GM10266 (cell line): ENCODE measurements around the gene CALY.
"Not testable (repeated sequence)": the region's sequence is repeated elsewhere in the genome, so short reads cannot be mapped to it uniquely, and the experiment has no call there.

Source experiments
- DNase-seq: peaks from one replicate; pipeline ENCODE4 v3.0.0; 2012; ENCODE audit errors: extremely low spot score
- TF ChIP-seq, protein P1 (sequence below): IDR thresholded peaks from 2 replicates; pipeline ENCODE4 v1.5.1; 2012; ENCODE audit warnings: mild to moderate bottlenecking, low read depth; ENCODE audit not compliant: control insufficient read depth, insufficient read depth; ENCODE audit errors: missing control alignments

Gene CALY

DNA sequence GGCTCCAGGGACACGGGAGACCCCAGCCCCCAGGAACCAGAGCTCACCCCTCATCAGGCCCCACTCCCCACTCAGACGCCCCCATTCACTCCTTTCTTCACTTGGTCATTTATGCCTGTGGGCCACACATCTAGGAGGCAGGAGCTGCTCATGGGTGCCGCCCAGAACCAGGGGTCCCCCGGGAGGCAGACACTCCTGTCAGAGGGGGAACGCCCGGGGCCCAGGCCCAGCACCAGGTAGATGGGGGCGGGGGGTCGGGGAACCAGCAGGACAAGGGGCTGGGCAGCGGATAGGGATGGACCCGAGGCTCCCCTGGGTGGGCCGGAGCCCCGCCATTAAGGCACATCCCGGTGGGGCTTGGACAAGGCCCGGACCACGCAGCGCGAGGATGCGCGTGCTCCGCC is 11.8 kb downstream of the CALY start:
- TF ChIP-seq, protein P1, sequence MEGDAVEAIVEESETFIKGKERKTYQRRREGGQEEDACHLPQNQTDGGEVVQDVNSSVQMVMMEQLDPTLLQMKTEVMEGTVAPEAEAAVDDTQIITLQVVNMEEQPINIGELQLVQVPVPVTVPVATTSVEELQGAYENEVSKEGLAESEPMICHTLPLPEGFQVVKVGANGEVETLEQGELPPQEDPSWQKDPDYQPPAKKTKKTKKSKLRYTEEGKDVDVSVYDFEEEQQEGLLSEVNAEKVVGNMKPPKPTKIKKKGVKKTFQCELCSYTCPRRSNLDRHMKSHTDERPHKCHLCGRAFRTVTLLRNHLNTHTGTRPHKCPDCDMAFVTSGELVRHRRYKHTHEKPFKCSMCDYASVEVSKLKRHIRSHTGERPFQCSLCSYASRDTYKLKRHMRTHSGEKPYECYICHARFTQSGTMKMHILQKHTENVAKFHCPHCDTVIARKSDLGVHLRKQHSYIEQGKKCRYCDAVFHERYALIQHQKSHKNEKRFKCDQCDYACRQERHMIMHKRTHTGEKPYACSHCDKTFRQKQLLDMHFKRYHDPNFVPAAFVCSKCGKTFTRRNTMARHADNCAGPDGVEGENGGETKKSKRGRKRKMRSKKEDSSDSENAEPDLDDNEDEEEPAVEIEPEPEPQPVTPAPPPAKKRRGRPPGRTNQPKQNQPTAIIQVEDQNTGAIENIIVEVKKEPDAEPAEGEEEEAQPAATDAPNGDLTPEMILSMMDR = no peak
- no peak for DNase-seq

DNA sequence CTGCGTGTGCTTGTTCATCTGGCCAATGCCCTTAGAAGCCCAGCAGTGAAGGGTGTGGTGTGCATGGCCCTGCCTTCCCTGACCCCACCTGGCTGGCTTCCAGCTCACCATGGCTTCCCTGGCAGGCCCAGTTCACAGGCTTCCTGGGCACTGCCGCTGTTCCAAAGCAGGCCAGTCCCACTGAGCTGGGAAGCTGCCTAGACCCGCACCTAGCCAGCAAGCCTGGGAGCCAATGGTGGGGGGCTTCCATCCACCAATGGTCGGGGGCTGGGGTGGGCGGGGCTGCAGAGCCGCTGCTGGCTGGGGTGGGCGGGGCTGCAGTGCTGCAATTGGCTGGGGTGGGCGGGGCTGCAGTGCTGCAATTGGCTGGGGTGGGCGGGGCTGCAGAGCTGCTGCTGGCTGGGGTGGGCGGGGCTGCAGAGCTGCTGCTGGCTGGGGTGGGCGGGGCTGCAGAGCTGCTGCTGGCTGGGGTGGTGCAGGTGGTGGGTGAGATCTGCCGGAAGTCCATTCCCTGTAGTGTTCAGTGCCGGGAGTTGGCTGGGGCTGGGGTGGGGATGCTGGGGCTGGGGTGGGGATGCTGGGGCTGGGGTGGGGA is 12.4 kb downstream of the CALY start:
- peak; percentile 68 for DNase-seq
- TF ChIP-seq, protein P1 = no peak

DNA sequence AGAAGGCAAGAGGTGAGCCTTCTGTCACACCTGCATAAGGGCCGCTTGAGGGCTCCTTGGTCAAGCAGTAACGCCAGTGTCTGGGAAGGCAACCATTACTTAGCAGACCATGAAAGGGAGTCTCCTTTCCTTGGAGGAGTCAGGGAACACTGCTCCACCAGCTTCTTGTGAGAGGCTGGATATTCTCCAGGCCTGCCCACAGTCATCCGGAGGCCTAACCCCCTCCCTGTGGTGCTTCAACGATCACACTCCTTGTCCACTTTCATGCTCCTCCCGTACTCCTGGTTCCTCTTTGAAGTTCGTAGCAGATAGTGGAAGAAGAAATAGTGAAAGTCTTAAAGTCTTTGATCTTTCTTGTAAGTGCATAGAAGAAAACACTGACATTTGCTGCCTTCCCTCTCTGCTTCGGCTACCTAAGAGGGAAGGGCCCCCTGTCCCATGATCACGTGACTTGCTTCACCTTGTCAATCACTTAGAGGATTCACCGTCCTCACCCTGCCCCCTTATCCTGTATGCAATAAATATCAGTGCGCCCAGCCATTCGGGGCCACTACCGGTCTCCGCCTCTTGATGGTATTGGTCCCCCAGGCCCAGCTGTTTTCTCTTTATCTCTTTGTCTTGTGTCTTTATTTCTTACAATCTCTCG is 14.5 kb downstream of the CALY start:
- DNase-seq = not testable (repeated sequence)

DNA sequence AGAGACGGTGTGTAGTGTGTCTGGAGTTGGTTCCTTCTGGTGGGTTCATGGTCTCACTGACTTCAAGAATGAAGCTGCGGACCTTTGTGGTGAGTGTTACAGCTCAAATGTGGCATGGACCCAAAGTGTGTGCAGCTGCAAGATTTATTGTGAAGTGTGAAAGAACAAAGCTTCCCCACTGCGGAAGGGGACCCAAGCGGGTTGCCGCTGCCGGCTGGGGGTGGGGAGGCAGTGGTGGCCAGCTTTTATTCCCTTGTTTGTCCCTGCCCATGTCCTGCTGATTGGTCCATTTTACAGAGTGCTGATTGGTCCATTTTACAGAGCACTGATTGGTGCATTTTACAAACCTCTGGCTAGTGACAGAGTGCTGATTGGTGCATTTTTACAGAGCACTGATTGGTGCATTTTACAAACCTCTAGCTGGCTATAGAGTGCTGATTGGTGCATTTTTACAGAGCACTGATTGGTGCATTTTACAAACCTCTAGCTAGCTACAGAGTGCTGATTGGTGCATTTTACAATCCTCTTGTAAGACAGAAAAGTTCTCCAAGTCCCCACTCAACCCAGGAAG is 15.8 kb downstream of the CALY start:
- DNase-seq = not testable (repeated sequence)

DNA sequence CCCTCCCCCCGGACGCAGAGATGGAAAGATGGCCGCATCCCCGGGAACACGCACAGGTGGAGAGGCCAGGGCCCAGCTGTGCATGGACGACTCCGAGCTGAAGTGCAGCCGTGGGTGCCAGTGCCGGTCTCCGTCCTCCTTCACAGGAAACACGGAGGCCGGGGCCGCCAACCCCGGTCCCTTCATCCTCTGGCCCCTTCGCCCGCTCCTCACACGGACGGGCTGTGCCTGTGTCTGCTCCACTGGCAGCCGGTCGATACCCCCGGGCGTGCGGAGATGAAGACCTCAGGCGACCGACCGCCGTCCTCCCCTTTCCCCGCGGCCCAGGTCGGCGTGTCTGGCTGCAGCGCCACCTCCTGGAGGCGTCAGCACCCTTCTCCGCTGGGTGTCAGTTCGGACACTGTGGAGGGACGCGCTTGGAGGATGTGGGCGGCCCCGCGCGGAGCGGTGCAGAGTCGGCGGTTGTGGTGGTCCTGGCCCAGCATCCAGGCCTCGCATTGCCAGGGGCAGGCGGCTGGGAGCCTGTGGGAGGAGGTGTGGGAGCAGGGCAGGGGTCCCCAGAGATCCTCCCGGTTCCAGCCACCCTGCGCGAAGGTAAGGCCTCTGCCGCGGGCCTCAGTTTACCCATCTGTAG is 18.1 kb downstream of the CALY start:
- TF ChIP-seq, protein P1 = peak; percentile 73
- peak; percentile 77 for DNase-seq

DNA sequence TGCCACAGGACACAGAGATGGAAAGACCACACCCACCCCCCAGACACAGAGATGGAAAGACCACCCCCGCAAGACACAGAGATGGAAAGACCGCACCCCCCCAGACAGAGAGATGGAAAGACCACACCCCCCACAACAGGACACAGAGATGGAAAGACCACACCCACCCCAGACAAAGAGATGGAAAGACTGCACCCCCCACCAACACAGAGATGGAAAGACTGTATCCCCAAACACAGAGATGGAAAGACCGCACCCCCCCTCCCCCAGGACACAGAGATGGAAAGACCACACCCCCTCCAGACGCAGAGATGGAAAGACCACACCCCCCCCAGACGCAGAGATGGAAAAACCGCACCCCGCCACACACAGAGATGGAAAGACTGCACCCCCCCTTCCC is 20.0 kb downstream of the CALY start:
- TF ChIP-seq, protein P1 = no peak
- DNase-seq = no peak

DNA sequence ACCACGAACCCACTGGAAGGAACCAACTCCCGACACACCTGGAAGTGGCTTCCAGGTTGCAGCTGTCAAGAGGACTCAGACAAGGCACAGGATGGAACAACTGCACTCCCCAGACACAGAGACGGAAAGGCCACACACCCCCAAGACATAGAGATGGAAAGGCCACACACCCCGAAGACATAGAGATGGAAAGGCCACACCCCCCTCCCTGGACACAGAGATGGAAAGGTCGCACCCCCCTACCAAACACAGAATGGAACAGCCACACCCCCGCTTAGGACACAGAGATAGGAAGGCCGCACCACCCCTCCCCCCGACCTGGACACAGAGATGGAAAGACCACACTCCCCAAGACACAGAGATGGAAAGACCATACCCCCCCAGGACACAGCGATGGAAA is 20.4 kb downstream of the CALY start:
- no peak for DNase-seq
- TF ChIP-seq, protein P1 = no peak

DNA sequence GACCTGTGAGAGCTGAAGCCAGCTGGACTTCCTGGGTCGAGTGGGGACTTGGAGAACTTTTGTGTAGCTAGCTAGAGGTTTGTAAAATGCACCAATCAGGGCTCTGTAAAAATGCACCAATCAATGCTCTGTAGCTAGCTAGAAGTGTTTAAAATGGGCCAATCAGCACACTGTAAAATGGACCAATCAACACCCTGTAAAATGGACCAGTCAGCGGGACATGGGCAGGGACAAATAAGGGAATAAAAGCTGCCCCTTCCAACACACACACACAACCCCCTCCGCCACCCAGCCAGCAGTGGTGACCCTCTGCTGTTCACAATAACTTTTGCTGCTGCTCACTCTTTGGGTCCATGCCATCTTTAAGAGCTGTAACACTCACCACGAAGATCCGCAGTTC is 20.8 kb downstream of the CALY start:
- TF ChIP-seq, protein P1 = no peak
- DNase-seq = no peak
